Spleen (tissue), 7 donors: ENCODE results near the gene OPN1MW3.
"Not testable (repeated sequence)": the region's sequence is repeated elsewhere in the genome, so short reads cannot be mapped to it uniquely, and the experiment has no call there.

Experiments used
- CTCF ChIP-seq, 11 experiments: fragments of 200-600 bp in 7 of 11; fragments of 450-650 bp in 4 of 11; sonication (generic) in 4 of 11; IDR thresholded peaks in 8 of 11; conservative IDR thresholded peaks in 3 of 11; 1 replicate in 7 of 11; 2 replicates in 4 of 11; pipeline versions ENCODE4 v1.4.0 to v1.8.0; 2016 to 2021; ENCODE audit warnings: antibody characterized with exemption in 11 of 11, inconsistent platforms in 4 of 11, mild to moderate bottlenecking in 1 of 11
- POLR2A ChIP-seq, 3 donors: fragments of 450-650 bp; IDR thresholded peaks; one replicate each; pipeline ENCODE4 v1.5.1; 2017; ENCODE audit warnings: antibody characterized with exemption in 3 of 3, mild to moderate bottlenecking in 1 of 3
- donor health status: DM: no; HTN: no; CAD: no; lungs with moderate emphysema.
- donor health status: DM: no; HTN: no; CAD: no.
- donor health status: DM: no; HTN: no; CAD: no.

- TF ChIP-seq CTCF (IDR thresholded peaks at IDR 0.05 in 8 of 11, conservative IDR thresholded peaks at IDR 0.05 in 3 of 11); POLR2A (IDR thresholded peaks at IDR 0.05): not testable (repeated sequence)
Observed at GRCh38 chrX:154233620-154234019, 23.8 kb upstream of the OPN1MW3 start.
